ENCODE results near the gene OR52R1.

DNA sequence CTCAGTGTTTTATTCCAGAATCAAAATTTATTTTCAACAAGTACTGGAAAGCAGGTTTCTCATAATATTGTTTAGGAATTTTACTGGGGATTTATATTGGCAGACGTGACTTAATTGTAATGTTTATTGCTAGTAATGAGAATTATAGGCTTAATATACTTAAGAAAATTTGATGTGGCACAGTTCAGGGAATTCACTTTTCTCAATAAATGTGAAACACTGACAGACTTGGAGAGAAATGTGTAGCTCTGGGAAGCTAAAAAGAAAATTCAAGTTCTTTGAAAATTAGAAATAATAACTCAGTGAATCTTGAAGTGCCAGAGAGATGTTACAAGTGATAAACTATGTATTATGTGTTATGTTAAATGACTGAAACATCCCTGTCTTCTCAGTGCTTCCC, 16.8 kb upstream of the OR52R1 start, which contains the start of gene OR51F2:
- TF ChIP-seq CEBPB (IDR thresholded peaks at IDR 0.05) (no peak), TAF1 (IDR thresholded peaks at IDR 0.05; ENCODE audit: low read depth) (no peak)
